Dermis blood vessel endothelial cell (primary cell): Measurements from ENCODE around the gene EEF1AKMT2. TPM values are rescaled to one million over a fixed set of nuclear protein-coding genes. Genes with fewer than 3 reads are reported as not detected.
"Not testable (repeated sequence)": the region's sequence is repeated elsewhere in the genome, so short reads cannot be mapped to it uniquely, and the experiment has no call there.

Experiments
- DNase-seq: peaks from one replicate; pipeline ENCODE4 v3.0.0; 2010
- total RNA-seq: library from RNA; depleted of rRNA; stranded (reverse); fragments of >200 nt; gene quantifications from 2 replicates; pipeline ENCODE4 v1.2.3, GENCODE V29; 2014

The EEF1AKMT2 gene
- total RNA-seq, 1 donor from 2014 or later, result 10.4 TPM

GRCh38 chr10:124754227-124754626 lies 37.5 kb downstream of the EEF1AKMT2 start:
- no peak for DNase-seq

- DNase-seq, result no peak
Measured at GRCh38 chr10:124748953-124749645, 42.6 kb downstream of the EEF1AKMT2 start.

- DNase-seq, result no peak
Measured at GRCh38 chr10:124748166-124748565, 43.5 kb downstream of the EEF1AKMT2 start.

GRCh38 chr10:124747745-124748144 lies 43.9 kb downstream of the EEF1AKMT2 start:
- DNase-seq, result no peak

- no peak for DNase-seq
Measured at GRCh38 chr10:124746992-124747391, 44.7 kb downstream of the EEF1AKMT2 start.

- not testable (repeated sequence) for DNase-seq
Measured at GRCh38 chr10:124746447-124746846, 45.2 kb downstream of the EEF1AKMT2 start.

- peak; percentile 81 for DNase-seq
Measured at GRCh38 chr10:124745673-124746072, 46.0 kb downstream of the EEF1AKMT2 start.

GRCh38 chr10:124745252-124745651 lies 46.4 kb downstream of the EEF1AKMT2 start:
- DNase-seq, result no peak

GRCh38 chr10:124744102-124745050 lies 47.3 kb downstream of the EEF1AKMT2 start, which contains the start of gene FAM53B:
Gene FAM53B (minus strand): TSS chr10:124744378. CDS start chr10:124706713, 37,665 bp downstream.
- peak; percentile 86 for DNase-seq

- DNase-seq, result peak; percentile 51
Measured at GRCh38 chr10:124743191-124744101, 48.2 kb downstream of the EEF1AKMT2 start.

GRCh38 chr10:124742413-124743190 lies 49.1 kb downstream of the EEF1AKMT2 start:
- DNase-seq, result peak; percentile 79

- DNase-seq, result no peak
Measured at GRCh38 chr10:124741922-124742412, 49.7 kb downstream of the EEF1AKMT2 start.

GRCh38 chr10:124741281-124741921 lies 50.3 kb downstream of the EEF1AKMT2 start:
- peak; percentile 89 for DNase-seq

GRCh38 chr10:124740369-124741280 lies 51.1 kb downstream of the EEF1AKMT2 start:
- DNase-seq, result peak; percentile 69

- DNase-seq, result no peak
Measured at GRCh38 chr10:124739986-124740368, 51.7 kb downstream of the EEF1AKMT2 start.

GRCh38 chr10:124739119-124739921 lies 52.4 kb downstream of the EEF1AKMT2 start:
- DNase-seq, result no peak

GRCh38 chr10:124738441-124738840 lies 53.2 kb downstream of the EEF1AKMT2 start:
- no peak for DNase-seq

GRCh38 chr10:124737708-124738107 lies 54.0 kb downstream of the EEF1AKMT2 start:
- no peak for DNase-seq

- DNase-seq, result no peak
Measured at GRCh38 chr10:124737221-124737620, 54.5 kb downstream of the EEF1AKMT2 start.
